Choroid plexus epithelial cell (primary cell): ENCODE data around the gene HBM.

ENCODE experiments used
- DNase-seq: peaks from one replicate; pipeline ENCODE4 v3.0.0-alpha.2; 2010; ENCODE audit warnings: low read depth
- H3K4me3 ChIP-seq: 2 replicates; pipeline ENCODE4 v1.5.1; 2011; ENCODE audit warnings: low read depth, mild to moderate bottlenecking, control low read depth, low read length, moderate library complexity
- CTCF ChIP-seq: conservative IDR thresholded peaks from 2 replicates; pipeline ENCODE4 v1.5.1; 2011; ENCODE audit warnings: low read depth, mild to moderate bottlenecking, control low read depth, inconsistent platforms, low read length, moderate library complexity

HBM gene

GRCh38 chr16:187330-187729 is 21.6 kb downstream of the HBM start:
- no peak for TF ChIP-seq CTCF
- DNase-seq = no peak
- H3K4me3 ChIP-seq = no peak overlapping the region

GRCh38 chr16:188674-189073 is 22.9 kb downstream of the HBM start:
- TF ChIP-seq CTCF = peak; percentile 19
- no peak for DNase-seq
- no peak overlapping the region for H3K4me3 ChIP-seq

- no peak for TF ChIP-seq CTCF
- DNase-seq = no peak
- no peak overlapping the region for H3K4me3 ChIP-seq
Measured at GRCh38 chr16:189604-190186, 23.9 kb downstream of the HBM start.

GRCh38 chr16:191831-192230 is 26.1 kb downstream of the HBM start:
- TF ChIP-seq CTCF = no peak
- no peak for DNase-seq
- no peak overlapping the region for H3K4me3 ChIP-seq

GRCh38 chr16:192686-193085 is 26.9 kb downstream of the HBM start:
- TF ChIP-seq CTCF = no peak
- no peak overlapping the region for H3K4me3 ChIP-seq
- DNase-seq = no peak

GRCh38 chr16:193441-193840 is 27.7 kb downstream of the HBM start:
- no peak for TF ChIP-seq CTCF
- no peak for DNase-seq
- H3K4me3 ChIP-seq = no peak overlapping the region

- no peak overlapping the region for H3K4me3 ChIP-seq
- TF ChIP-seq CTCF = no peak
- DNase-seq = peak; percentile 75
Measured at GRCh38 chr16:194516-194915, 28.7 kb downstream of the HBM start.
